ENCODE results near the gene GALNTL6.

Gene GALNTL6

DNA sequence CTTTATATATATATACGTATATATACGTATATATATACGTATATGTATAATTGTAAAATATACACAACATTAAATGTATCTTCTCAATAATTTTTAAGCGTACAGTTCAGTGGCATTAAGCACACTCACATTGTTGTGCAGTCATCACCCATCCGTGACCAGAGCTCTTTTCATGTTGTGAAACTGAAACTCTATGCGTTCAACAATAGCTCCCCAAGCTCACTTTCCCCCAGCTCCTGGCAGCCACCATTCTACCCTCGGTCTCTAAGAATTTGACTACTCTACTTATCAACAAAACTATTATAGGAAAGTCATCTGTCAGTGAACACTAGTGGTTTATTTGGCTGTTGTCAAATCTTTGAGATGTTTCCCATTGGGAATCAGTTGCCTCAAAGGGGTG lies 733.6 kb downstream of the GALNTL6 start:
- DNase-seq (ENCODE audit: low read depth in 2 of 2), result no peak

DNA sequence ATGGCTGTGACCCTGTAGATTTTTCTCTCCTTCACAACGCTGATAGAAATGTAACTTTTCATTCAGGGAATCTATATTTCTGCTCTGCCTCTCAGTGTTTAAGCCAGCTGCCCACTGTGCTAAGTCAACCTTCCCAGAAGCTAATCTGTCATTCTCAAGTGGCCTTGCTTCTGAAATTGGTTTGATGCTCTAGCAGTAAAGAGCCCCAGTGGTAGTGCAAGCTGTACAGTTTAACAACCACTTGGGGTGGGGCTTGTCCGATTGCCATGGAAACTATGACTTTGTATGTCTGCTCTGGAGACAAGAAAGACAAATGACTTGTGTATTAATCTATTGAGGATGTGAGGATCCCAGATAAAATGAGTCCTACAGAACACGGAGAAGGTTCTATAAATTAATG lies 734.5 kb downstream of the GALNTL6 start:
- DNase-seq (ENCODE audit: low read depth in 2 of 2), result no peak

DNA sequence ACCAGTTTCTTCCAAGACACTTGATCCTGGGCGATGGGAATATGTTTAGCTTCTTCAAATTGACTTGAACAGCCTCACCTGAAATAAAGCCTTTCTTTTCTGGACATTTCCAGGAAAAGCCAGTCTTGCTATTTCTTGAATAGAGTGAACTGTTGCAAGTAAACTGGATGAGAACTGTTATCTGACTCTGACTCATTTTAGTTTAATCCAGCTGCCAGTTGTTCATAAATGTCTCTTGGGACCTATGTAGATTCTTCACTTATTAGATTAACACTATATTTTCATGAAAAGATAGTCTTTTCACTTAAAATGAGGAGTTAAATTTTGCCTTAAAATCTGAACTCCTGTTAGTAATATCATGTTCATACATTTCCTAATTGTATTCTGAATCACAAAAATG lies 740.0 kb downstream of the GALNTL6 start:
- no peak for DNase-seq (ENCODE audit: low read depth in 2 of 2)

DNA sequence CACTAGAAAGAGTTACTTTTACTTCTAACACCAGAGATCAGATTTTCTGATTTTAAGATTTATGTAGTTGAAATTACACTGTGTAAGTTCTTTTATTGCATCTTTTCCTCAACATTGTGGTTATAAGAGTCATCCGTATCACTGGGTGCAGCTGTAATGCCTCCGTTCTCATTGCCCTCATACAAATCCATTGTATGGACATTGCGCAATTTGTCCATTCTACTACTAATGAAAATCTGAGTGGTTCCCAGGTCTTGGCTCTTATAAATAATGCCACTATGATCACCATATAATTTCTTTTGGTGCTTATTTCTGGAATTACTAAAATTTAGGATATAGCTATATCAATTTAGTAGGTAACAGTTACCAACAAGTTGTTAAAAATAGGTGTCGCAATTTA lies 741.4 kb downstream of the GALNTL6 start:
- DNase-seq (ENCODE audit: low read depth in 2 of 2), result no peak

DNA sequence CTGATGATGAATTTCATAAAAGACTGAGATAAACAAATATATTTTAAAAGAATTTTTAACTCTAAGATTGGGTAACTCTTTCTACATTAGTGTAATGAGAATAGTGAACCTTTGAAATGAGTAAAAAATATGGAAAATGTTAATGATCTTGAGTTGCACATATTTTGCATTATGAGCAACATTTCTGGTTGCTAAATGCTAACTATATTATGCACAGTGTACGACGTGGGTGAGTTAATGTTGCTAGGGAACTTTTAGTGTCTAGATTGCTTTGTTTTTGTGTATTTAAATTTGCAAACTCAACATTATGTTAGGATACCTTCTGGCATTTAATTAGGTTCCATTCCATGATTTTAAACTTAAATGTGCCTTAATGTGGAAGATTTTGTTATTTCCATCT lies 742.5 kb downstream of the GALNTL6 start:
- no peak for DNase-seq (ENCODE audit: low read depth in 2 of 2)

DNA sequence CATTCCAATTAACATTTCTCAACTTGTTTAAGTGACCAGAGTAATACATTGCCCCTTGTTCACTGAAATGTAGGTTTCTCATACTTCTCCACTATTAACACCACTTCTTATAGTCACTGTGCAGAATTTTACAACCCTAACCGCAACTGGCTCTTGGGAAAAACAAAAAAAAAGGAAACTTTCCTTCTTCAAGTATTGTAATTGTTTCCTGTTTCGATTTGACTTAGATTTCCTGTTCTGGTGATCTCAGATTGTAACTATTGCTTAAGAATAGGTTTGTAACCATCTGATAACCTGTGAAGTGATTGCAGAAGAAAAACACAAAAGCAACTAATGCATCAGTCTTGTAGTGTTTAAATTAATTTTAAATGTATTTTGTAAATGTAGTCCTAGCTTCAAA lies 760.7 kb downstream of the GALNTL6 start:
- no peak for DNase-seq (ENCODE audit: low read depth in 2 of 2)

DNA sequence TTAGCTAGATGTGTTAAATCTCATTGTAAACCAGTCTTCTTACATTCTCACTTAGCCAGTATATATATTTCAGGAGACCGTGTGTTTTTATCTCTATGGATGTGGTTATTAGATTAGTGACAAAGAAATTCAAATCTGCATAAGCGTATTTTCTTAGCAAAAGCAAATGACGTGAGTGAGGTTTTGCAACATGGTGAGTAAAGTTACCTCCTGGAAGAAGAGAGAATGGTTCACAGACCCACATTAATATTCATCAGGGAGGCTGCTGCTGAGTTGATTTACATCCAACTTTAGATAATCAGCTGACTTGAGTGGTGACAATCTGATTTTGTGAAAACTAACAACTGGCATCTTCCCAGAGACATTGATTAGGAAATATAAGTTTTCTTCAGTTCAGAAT lies 765.5 kb downstream of the GALNTL6 start:
- DNase-seq (ENCODE audit: low read depth in 2 of 2), result peak in 1 of 2 experiments; percentile 4

DNA sequence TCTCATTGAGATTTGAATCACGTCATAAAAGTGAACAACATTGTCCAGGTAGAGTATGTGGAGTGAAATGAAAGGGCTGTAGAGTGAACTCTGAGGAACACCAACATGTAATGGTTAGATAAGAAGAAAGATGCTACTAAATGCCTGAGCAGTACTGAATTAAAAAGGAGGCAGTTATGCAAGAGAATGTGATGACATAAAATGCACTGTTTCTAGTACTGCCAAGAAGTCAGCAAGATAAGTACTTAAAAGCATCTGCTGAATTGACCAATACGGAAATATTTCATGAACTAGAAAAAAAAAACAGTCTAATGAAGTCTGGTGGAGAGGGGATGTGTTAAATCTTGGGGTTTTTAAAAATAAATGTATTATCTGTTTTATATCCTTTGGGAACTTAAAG lies 771.6 kb downstream of the GALNTL6 start:
- DNase-seq (ENCODE audit: low read depth in 2 of 2), result no peak

DNA sequence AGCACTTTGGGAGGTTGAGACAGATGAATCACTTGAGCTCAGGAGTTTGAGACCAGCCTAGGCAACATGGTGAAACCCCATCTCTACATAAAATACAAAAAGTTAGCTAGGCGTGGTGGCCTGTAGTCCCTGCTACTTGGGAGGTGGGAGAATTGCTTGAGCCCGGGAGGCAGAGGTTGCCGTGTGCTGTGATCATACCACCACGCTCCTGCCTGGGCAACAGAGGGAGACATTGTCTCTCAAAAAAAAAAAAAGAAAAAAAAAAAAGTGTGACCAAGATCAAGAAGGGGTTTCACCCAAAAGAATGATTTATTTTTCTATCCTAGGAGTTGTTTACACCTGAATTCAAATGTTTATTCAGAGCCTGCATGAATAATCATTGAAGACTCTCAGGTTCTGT lies 783.0 kb downstream of the GALNTL6 start:
- no peak for DNase-seq (ENCODE audit: low read depth in 2 of 2)

DNA sequence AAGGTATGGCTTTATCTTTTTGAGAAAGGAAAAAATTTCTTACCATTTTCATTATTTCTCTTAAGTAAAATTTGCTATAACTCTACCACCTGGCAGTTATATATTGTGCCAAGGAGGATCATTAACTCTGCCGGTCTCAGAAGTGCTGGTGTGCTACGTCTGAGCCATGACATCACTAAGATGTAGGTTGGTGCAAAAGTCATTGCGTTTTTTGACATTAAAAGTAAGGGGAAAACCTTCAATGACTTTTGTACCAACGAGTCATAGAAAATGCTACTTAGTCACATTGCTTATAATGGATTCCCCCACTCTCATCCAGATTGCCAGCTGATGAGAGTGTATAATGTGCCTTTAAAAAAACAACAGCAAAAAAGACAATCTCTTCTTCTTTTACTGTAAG lies 786.4 kb downstream of the GALNTL6 start:
- DNase-seq (ENCODE audit: low read depth in 2 of 2), result no peak

DNA sequence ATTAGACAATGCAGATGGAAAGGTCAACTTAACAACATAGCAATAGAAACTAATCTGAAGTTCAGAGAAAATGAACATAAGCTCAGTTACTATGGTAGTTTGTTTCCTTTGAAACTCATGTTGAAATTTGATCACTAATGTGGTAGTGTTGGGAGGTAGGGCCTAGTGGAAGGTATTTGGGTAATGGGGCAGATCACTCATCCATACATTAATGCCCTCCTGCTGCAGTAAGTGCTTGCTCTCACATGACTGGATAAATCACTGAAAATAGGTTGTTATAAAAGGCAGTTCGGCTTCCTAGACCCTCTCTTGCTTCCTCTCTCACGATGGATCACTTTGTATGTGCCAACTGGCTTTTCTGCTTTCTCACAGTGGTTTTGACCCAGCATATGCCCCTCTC lies 788.0 kb downstream of the GALNTL6 start:
- no peak for DNase-seq (ENCODE audit: low read depth in 2 of 2)

DNA sequence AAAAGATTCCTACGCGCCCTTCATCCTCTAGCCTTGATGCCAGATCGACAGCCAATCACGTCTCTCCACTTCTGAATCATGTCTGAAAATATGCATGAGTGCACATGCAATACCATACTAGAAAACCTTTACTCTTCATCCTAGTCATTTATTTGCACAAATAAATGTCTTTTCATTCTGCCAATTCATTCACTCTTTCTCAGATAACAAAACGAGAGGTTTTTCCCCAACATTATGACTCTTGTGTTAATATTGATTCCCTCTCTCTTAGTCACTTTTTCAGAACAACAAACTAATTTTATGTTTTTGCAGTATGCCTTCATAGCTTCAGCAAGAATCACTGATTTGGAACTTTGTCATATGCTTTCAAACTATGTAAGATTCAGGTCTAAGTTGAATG lies 806.0 kb downstream of the GALNTL6 start:
- no peak for DNase-seq (ENCODE audit: low read depth in 2 of 2)

DNA sequence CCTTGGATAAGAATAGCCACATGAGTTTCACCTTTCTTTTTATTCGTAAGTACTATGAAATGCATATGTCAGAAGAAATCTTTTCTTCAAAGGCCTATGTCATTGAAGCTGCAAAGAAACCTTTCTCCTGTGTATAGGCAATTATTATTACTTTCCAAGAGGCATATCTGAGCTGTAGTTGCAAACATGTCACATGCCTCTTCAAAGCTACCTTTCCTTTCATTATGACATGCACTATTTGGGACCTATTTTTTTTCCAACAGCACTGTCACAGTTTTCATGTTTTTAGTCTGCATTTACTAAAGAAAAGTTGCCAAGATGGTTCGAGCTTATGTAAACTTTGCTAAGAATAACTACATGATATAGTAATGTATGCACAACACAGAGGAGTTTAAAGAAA lies 806.6 kb downstream of the GALNTL6 start:
- no peak for DNase-seq (ENCODE audit: low read depth in 2 of 2)

DNA sequence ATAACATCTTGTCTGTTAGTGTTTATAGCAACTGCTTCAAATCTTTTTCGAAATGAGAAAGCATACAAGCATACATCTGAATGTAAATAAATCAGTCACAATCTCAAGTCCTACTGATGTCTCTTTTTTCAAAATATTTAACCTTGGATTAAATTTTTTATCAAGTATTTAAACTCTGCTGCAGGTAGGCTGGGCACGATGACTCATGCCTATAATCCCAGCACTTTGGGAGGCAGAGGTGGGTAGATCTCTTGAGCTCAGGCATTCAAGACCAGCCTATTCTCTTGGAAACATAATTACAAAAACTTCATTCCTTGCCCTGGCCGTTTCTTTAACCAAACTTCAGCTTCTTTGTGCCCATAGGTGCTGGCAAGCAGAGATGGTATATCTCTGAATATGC lies 815.1 kb downstream of the GALNTL6 start:
- DNase-seq (ENCODE audit: low read depth in 2 of 2), result no peak

DNA sequence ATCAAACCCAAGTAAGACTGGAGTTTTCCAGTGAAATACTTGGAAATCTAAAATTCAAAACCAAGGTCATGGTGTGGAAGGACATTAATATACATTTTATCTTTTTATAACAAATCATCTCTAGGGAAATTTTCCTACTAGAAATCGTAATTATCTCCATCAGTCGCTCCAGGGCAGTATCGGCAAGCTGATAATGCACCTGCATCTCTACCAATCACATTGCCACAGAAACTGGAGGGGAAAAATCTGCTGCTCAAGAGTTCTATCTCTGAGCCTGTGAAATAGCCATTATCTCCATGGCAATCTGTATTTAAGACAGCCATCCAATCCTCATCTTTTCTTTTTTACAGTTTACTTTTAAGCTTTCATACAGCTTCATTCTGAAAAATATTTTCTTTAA lies 817.1 kb downstream of the GALNTL6 start:
- no peak for DNase-seq (ENCODE audit: low read depth in 2 of 2)

DNA sequence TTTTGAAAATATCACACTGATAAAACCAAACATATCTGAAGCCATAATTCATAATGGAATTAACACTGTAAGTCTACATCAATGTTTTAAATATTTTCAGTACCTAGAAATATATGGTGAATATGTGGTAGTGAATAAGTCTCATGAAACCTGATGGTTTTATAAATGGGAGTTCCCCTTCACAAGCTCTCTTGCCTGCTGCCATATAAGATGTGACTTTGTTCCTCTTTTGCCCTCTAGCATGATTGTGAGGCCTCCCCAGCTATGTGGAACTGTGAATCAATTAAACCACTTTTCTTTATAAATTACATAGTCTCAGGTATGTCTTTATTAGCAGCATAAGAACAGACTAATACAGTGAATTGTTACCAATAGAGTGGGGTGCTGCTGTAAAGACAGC lies 818.6 kb downstream of the GALNTL6 start:
- no peak for DNase-seq (ENCODE audit: low read depth in 2 of 2)

DNA sequence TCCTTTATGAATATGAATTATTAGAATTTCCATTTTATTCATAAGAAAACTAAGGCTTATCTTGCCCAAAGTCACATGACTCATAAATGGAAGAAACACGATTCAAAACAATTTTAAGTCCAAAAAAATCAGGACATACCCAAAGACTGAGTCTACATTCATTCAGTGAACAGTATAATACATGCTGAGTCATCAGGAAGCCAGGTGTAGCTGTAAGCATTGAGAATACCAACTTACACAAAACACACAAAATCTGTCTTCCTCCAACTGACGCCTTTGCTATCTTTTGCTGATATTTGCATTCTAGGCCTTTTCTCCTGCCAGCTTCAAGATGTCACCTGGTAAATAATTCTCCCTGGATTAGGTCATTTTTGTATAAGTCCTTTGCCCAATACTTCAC lies 835.3 kb downstream of the GALNTL6 start:
- DNase-seq (ENCODE audit: low read depth in 2 of 2), result no peak

DNA sequence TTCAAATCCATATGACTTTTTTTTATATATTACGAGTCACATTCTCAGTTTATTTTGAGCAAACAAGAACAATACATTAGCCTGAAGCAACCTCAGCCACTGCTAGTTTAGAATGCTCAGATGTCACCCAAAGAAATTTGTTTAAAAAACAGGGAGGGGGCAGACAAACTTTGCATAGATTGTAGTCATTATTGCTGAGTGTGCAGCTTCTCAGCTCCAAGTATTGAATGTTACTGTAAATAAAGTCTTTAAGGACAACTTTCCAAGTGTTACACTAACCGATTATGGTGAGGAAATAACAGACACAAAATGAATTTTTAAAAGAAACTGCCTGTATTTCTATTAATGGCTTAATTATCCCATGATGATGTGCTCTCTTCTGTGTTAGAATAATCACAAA lies 835.9 kb downstream of the GALNTL6 start:
- DNase-seq (ENCODE audit: low read depth in 2 of 2), result no peak

DNA sequence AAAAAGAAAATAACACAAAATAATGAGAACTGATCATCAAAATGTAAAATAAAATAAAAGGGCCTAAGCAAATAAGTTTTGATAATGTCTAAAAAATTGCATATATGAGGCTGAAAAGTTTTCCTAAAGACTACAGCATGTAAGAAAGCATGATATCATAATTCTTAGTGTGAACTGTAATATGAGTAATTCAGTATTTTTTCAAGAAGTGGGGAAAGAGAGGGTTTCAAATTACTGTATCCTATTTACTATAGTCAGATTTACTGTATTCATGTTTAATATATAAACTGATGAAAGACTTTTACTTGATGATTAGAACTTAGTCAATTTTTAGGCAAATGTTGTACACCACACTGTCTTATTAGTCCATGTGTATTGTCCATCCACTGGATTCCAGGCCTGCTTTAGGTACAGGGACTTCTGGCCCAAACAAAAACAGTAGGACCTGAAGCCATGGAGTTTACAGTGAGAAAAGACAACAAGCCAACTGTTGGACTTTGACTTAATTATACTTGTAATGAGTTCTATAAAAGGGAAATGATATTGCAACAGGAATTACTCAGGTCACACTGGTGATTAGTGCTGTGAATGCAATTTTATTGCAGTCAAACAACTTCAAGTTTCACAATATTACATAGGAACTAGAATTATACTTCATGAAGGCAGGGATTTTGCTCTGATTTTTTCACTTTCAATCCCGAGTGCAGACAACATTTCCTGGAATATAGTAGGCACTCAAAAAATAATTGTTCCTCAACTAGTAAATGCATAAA lies 837.7 kb downstream of the GALNTL6 start:
- DNase-seq (ENCODE audit: low read depth in 2 of 2), result no peak

DNA sequence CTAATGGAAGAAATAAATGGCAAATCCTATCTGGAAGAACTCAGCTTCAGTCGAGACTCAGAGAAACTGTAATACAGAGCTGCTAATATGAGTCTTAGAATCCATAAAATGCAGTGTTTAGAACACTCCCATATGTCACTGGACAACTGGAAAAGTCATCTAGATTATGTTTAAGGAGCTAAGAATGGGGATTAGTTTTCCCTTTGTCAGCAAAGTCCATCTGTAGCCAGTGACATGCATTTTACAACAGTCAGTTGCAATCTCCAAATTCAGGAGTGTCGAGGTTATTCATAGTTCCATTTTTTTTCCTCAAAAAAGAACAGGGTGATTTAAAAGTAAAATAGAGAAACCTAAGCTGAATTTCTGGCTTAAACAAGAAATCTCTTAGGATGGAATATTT lies 838.8 kb downstream of the GALNTL6 start:
- no peak for DNase-seq (ENCODE audit: low read depth in 2 of 2)

DNA sequence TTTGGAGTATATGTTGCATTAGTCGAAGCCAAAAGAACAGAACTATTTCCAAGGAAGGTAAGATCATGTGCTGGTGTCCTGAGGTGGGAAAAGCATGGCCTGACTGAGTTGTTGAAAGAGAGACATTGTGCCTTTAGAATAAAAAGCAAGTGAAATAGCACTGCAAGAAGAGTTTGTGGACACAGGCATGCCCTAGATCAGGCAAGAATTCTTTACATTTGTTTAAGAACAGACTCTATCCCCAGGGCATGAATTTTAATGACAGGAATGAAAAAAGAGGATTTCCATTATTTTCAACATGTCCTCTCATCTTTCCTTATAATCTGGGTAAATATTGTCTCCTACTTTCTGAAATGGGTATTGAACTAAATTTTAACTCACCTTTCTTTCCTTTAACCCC lies 839.2 kb downstream of the GALNTL6 start:
- no peak for DNase-seq (ENCODE audit: low read depth in 2 of 2)

DNA sequence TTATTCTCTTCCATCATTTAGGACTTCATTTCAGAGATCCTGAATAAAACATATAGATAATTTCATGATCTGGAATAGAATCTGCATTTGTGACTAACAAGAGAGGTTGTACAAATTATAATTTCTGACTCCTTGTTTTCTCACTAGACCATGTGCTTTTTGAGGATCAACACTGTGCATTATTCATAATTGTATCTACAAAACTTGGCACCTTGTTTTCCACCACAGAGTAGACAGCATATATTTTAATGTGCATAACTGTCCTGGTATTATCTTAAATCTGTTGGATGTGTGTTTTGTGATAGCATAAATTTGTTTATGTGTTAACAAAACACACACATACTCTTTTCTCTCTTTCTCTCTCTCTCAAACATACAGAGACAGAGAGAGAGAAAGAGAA lies 840.5 kb downstream of the GALNTL6 start:
- no peak for DNase-seq (ENCODE audit: low read depth in 2 of 2)

DNA sequence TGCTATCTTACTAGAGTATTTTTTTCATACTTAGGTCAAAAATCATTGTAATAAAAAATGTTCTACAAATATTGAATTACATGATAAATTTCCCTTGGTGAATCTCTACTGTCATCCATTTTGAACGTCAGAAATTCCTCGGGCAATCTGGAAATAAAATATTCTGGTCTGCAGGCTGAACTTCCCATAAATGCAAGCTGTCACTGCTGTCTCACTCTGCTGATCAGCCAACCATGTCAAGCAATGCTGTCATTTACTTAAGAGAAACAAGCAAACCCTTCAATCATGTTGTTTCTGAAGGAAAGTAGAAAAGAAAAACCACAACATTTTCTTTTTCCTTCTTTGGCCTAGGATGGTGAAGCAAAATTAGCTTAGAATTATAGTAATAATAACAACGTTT lies 841.3 kb downstream of the GALNTL6 start:
- DNase-seq (ENCODE audit: low read depth in 2 of 2), result no peak

DNA sequence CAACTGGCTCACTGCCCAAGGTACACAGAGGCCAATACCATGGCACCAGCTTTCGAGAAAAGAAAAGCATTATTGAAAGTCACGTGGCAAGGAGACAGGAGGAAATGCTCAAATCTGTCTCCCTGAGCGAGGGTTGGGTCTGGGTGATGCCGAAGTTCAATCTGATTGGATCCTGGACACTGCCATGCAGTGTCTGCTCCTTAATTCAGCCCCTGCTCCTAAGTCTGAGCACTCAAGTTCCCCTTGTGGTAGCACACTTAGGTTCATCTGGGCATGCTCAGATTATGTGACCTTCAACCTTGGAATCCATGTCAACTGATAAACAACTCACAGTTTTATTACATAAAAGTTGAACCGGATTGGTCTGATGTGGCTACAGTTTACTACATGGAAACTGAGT lies 842.9 kb downstream of the GALNTL6 start:
- no peak for DNase-seq (ENCODE audit: low read depth in 2 of 2)

Data from fibroblast of skin of left quadriceps (primary cell).